ENCODE data around the gene LRRC10B.
A peak's percentile ranks its signal among the peaks of the same experiment; 100 is the strongest.

Gene LRRC10B

DNA sequence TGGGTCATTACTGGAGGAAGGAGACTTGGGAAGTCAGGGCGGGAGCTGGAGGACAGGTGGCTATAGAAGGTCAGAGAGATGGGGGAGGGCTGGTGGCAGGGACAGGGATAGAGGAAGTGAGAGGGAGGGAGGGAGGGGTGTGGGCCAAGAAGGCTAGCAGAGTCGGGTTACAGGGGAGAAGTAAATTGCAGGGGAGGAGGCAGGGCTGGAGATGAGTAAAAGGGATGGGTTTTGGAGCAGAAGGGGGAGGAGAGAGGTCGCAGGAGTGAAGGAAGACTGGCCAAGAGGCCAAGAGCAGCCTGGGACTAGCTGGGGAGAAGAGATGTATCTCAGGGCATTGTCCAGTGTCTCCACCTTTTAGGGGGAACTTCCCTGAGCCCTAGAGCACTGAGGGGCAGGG is 33.0 kb downstream of the LRRC10B start:
- ATAC-seq (no peak), DNase-seq (no peak)
- Mint-ChIP-seq H3K9me3 (no peaks in the 10 kb centered on the region), H3K4me3 (no peak overlapping the region), H3K27ac (no peak overlapping the region), H3K4me1 (no peaks in the 10 kb centered on the region), H3K27me3 (peaks cover 51% of the 10 kb centered on the region)

DNA sequence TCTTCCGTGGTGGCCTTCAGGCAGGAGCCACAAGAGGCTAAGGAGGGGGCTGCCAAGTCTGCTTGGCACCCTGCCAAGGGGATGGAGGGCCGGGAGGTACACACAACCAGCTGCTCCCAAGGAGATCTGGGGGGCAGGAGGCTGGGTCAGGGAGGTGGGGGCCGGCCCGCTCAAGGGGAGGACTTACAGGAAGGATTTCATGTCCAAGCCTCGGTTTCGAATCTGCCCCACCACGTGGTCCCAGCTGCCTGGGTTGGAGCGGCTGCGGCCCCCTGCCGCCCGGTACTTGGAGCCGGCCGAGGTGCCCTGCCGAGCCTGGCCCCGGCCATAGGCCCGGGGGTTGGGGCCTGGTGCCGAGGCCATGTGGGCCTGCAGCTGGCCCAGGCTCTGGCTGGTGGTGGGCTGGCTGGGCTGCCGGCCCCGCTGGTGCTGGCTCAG is 33.5 kb downstream of the LRRC10B start:
- no peaks in the 10 kb centered on the region for H3K4me1 Mint-ChIP-seq
- H3K27me3 Mint-ChIP-seq = peaks cover 51% of the 10 kb centered on the region
- no peak for ATAC-seq
- H3K4me3 Mint-ChIP-seq = no peak overlapping the region
- H3K9me3 Mint-ChIP-seq = no peaks in the 10 kb centered on the region
- H3K27ac Mint-ChIP-seq = no peak overlapping the region
- no peak for DNase-seq

DNA sequence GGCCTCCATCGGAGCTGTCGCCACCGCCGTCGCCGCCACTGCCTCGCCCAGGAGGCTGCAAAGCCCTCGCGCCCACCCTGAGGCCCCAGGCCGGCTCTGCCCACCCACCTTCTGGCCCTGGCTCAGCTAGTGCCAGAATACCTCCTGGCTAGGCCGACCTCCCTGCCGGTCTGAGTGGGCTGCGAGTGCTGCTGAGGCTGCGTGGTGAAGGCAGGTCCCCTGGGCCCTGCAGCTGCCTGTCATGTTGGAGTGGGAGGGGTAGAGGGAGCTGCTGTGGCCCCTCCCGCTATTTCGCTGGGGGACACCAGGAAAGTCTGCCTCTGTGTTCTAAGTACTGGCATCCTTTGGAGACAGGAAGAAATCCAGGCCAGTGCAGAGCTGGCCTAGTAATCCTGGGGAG is 34.2 kb downstream of the LRRC10B start:
- Mint-ChIP-seq H3K27ac (no peak overlapping the region), H3K27me3 (peaks cover 51% of the 10 kb centered on the region), H3K4me1 (no peaks in the 10 kb centered on the region), H3K9me3 (no peaks in the 10 kb centered on the region), H3K4me3 (no peak overlapping the region)
- no peak for DNase-seq
- no peak for ATAC-seq

DNA sequence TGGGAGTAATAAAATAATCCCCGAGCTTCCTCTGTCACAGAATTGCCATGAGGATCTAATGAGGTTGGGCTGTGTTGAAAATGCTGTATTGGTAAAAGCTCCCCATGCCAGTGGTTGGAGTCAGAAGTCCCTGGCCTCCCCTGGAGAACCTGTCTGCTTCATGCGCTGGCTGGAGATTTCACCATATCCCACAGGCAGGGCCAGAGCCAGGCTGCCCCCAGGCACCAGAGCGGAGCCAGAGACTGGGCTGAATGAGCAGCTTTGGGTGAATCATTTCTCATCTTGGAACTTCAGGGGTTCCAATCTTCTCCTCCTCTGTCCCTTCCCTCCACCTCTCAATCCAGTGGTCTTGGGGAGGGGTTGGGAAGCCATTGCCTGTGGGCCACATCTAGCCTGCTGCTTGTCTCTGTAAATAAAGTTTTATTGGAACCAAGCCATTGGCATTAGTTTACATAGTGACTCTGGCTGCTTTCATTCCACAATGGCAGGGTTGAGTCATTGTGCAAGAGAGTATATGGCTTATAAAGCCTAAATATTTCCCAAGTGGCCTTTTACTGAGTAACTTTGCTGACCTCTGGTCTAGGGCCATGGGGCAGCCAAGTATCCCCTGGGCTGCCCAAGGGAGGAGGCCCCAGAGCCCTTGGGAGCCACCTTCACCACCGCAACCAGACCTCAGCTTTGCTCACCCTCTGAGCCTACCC is 35.2 kb downstream of the LRRC10B start:
- no peak for ATAC-seq
- Mint-ChIP-seq H3K9me3 (no peaks in the 10 kb centered on the region), H3K27me3 (peaks cover 53% of the 10 kb centered on the region), H3K4me3 (no peak overlapping the region), H3K27ac (no peak overlapping the region), H3K4me1 (no peaks in the 10 kb centered on the region)
- DNase-seq = no peak

DNA sequence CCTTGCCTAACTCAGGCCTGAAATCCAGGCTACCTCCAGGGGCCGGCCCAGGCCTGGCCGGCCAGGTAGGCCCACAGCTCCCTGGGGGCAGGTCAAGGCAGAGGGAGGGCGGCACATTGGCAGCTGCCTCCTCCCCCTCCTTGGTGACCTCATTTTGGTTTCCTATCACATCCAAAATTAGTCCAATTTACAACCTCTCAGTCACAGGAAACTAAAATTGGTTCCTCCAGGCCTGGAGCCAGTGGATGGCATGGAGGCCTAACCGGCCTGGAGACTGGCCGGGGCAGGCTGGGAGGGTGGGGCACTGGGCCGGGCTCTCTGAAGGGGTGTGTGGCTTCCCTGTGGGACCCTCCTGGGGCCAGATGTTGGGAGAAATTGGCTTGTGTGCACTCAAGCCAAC is 35.9 kb downstream of the LRRC10B start:
- no peak overlapping the region for H3K27ac Mint-ChIP-seq
- H3K27me3 Mint-ChIP-seq = peaks cover 53% of the 10 kb centered on the region
- no peak for ATAC-seq
- no peaks in the 10 kb centered on the region for H3K4me1 Mint-ChIP-seq
- H3K4me3 Mint-ChIP-seq = no peak overlapping the region
- DNase-seq = no peak
- no peaks in the 10 kb centered on the region for H3K9me3 Mint-ChIP-seq

DNA sequence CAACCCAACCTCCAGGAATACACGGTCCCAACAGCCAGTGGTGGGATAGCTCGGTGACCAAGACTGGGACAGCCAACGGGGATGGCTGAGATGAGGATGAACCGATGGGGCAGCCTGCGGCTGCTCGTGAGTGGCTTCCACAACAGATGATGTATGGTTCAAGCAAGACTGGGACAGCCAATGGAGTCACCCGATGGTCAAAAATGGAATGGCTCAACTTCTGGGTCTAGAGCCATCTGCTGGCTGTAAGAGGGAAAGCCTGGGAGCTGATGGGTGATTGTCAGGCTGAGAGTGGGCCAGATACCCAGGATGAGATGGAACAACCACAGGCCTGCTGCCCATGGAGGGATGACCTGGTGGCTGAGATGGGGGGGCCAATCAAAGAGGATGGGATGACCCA is 36.8 kb downstream of the LRRC10B start:
- Mint-ChIP-seq H3K4me1 (no peaks in the 10 kb centered on the region), H3K27me3 (peaks cover 44% of the 10 kb centered on the region), H3K9me3 (no peaks in the 10 kb centered on the region), H3K27ac (peak overlapping the region in 1 of 2 donors; percentile 2), H3K4me3 (no peak overlapping the region)
- DNase-seq (no peak), ATAC-seq (no peak)

DNA sequence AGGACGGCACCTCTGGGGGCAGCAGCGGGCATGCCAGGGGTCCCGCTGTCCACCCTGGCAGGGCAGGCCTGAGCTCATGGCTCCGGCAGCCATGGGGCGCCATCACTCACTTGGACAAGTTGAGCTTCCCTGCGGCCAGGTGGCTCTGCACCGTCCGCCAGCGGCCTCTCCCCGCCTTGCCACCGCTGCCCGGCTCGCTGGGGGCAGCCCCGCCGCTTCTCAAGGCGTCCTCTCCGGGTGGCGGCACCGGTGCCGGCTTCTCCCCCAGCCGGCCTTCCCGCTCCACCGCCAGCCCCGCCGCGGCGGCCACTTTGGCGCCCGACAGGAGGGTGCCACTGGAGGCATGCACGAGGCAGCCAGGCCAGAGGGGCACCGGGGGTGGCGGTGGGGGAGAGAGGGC is 37.4 kb downstream of the LRRC10B start:
- Mint-ChIP-seq H3K4me3 (no peak overlapping the region), H3K9me3 (no peaks in the 10 kb centered on the region), H3K4me1 (no peaks in the 10 kb centered on the region), H3K27ac (no peak overlapping the region), H3K27me3 (peaks cover 44% of the 10 kb centered on the region)
- ATAC-seq (no peak), DNase-seq (no peak)

DNA sequence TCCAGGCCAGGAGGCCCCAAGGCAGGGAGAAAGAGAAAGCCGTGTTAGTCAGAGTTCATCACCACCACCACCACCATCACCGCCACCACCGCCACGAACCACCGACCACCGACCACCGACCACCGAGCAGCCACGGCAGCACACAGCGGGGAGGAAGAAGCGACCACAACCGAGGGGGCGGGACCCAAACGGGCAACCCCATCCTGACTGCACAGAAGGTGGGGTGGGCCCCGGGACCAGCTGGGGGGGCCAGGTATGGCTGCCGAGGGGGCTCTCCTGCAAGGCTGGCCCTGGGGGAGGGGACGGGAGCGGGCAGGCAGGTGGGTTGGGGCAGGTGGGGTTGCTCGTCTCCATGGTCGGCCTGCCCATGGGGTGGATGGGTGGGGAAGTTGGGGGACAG is 38.1 kb downstream of the LRRC10B start:
- H3K27ac Mint-ChIP-seq = no peak overlapping the region
- ATAC-seq (no peak), DNase-seq (peak in 1 of 2 donors; percentile 20)
- peaks cover 44% of the 10 kb centered on the region for H3K27me3 Mint-ChIP-seq
- H3K9me3 Mint-ChIP-seq = no peaks in the 10 kb centered on the region
- H3K4me3 Mint-ChIP-seq = no peak overlapping the region
- H3K4me1 Mint-ChIP-seq = no peaks in the 10 kb centered on the region

DNA sequence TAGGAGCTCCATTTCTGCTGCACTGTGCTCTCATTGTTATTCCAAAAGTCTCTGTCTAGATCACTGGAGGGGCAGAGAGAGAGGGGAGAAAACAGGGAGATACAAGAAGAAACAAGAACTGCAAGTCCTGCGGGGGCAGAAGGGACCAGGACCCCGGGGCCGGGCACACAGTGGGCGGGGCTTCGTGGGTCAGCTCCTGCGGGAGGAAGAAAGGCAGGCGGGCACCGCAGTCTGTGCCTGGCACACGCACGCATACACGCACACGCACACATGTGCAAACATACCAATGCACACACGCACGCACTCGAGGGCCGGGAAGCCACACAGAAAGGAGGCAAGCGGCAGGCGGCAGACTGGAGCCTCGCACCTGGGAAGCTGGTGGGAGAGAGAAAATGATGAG is 38.7 kb downstream of the LRRC10B start:
- Mint-ChIP-seq H3K4me3 (no peak overlapping the region), H3K9me3 (no peaks in the 10 kb centered on the region), H3K27ac (no peak overlapping the region), H3K4me1 (no peaks in the 10 kb centered on the region), H3K27me3 (peaks cover 42% of the 10 kb centered on the region)
- DNase-seq (no peak), ATAC-seq (no peak)

DNA sequence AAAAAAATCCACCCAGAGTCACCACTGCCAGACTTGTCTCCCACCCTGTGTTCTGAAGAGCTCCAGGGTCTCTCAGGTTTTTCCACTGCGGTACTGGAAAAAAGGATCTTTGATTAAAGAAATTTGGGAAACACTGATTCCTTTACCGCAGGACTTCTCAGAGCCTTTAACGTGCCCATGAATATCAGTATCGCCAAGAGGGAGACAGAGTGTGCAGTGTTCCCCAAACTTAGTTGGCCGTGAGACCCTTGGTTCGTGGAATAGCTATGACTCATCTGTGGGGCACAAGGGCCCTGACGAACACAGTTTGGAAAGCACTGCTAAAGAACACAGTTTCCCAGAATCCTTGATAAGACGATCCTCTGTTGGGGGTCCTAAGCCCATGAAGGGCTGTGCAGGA is 40.6 kb downstream of the LRRC10B start:
- DNase-seq = no peak
- peaks cover 12% of the 10 kb centered on the region for H3K4me1 Mint-ChIP-seq
- H3K9me3 Mint-ChIP-seq = no peaks in the 10 kb centered on the region
- ATAC-seq = no peak
- no peak overlapping the region for H3K27ac Mint-ChIP-seq
- H3K4me3 Mint-ChIP-seq = no peak overlapping the region
- H3K27me3 Mint-ChIP-seq = peaks cover 59% of the 10 kb centered on the region

DNA sequence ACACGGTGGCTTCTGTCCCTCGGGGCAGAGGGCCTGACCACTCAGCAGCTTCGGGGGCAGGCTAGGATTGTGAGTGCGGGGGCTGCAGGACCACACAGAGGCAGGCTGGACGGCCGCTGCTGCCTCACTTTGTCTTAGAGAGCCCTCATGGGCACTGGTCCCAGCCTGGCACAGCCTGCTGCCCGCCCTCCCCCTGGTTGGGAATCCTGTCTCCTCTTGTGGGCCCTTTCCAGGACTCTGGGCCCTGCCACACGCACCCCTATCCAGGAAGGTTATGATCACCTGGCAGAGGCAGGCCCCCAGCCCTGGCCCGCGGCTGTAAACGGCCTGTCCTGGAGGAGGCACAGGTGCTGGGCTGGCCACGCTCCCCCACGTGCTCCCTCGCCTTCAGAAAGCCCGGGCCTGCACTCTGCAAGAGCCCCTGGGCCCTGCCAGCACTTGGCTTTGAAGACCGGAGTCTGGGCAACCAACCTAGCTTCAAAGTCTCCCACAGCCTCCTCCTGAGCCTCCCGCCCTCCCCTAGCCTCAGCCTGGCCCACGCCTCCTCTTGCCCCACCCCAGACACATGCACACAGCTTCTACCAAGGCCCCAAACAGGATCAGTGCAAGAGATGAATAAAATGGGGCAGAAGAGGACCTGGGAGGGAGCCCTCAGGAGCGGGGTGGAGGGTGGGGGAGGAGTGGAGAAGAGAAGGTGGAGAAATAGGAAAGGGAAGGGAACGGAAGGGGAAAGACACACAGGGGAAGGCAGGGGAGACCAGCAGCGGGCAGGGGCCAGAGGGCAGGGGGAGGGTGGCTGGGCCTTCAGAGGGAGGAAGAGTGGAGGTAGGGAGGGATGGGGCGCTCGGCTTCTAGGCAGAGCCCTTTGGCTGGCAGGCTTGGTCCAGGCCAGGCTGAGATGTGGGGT is 41.4 kb downstream of the LRRC10B start:
- H3K9me3 Mint-ChIP-seq = no peaks in the 10 kb centered on the region
- no peak for ATAC-seq
- peaks cover 18% of the 10 kb centered on the region for H3K4me1 Mint-ChIP-seq
- no peak for DNase-seq
- no peak overlapping the region for H3K4me3 Mint-ChIP-seq
- H3K27ac Mint-ChIP-seq = no peak overlapping the region
- peaks cover 64% of the 10 kb centered on the region for H3K27me3 Mint-ChIP-seq

DNA sequence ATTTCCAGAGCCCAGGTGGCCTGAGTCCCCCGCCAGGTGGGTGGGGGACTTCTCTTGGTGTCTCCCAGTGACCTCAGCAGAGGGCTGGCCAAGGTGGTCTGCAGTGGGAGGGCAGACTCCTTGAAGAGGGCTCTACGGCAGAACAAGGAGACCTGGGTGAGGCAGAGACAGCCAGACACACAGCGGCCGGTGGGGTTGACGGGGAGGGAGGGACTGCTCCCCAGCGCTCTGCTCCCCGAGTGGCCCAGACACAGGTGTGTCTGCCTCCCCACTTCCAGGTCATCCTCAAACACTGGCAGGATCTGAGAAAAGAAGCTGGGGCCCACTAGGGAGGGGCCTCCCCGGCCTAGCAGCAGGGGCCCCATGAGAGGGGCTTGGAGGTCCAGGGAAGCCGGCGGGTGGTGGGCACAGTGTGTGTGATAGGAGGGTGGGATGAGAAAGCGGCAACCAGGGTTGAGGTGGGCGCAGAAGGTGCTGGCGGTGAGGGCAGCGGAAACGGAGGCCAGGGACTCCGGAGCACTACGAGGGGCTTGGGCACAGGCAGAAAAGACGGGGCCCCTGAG is 42.2 kb downstream of the LRRC10B start:
- H3K4me3 Mint-ChIP-seq = no peak overlapping the region
- no peak for ATAC-seq

DNA sequence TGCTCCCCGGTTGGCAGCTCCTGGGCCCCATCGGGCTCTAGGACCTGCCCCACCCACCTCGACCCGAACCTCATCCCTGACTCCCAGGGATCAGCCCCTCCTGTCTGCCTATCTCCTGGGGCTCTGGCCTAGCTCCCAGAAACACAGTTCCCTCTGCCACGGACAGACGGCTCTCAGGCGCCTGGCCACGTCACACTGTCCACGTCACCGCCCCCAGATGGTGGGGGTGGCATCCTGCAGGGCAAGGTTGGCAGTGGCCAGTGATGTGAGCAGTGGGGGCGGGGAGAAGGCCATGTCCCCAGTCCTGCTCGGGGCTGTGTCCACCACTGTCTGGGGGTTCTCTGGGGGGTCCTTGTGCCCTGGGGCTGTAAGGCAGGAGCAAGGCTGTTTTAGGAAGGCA is 43.1 kb downstream of the LRRC10B start:
- Mint-ChIP-seq H3K4me3 (no peak overlapping the region), H3K27ac (no peak overlapping the region), H3K27me3 (peaks cover 71% of the 10 kb centered on the region), H3K9me3 (no peaks in the 10 kb centered on the region), H3K4me1 (peaks cover 22% of the 10 kb centered on the region)
- ATAC-seq = no peak
- DNase-seq = no peak

More for the DNA sequence above, 42.2 kb downstream of the LRRC10B start:
- Mint-ChIP-seq H3K27ac (peak overlapping the region in 1 of 2 donors; percentile 57), H3K27me3 (peaks cover 64% of the 10 kb centered on the region), H3K4me1 (peaks cover 18% of the 10 kb centered on the region), H3K9me3 (no peaks in the 10 kb centered on the region)
- DNase-seq = no peak

DNA sequence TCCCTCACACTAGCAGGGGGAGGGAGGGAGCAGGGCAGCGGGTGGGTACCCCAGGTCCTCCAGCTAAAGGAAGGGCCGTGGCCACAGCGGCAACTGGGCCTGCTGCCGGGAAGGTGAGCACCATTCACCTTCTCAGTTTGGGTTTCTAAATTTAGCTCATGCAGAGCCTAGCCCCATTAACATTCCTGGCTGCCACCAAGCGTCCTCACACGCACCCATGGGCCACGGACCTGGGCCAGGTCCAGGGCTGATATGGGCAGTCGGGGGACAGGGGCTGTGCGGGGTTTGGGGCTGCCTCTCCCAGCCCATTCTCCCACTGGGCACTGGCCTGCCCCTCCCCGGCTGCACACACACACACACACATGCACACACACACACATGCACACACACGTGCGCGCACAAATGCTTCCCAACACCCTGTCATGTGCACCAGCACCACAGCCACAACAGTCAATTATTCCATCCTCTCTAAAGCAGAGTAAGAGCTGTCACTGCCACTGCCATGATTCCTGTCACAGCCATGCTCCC is 43.6 kb downstream of the LRRC10B start:
- H3K27ac Mint-ChIP-seq = no peak overlapping the region
- H3K9me3 Mint-ChIP-seq = no peaks in the 10 kb centered on the region
- peaks cover 77% of the 10 kb centered on the region for H3K27me3 Mint-ChIP-seq
- ATAC-seq (no peak), DNase-seq (no peak)
- H3K4me3 Mint-ChIP-seq = no peak overlapping the region
- peaks cover 23% of the 10 kb centered on the region for H3K4me1 Mint-ChIP-seq

DNA sequence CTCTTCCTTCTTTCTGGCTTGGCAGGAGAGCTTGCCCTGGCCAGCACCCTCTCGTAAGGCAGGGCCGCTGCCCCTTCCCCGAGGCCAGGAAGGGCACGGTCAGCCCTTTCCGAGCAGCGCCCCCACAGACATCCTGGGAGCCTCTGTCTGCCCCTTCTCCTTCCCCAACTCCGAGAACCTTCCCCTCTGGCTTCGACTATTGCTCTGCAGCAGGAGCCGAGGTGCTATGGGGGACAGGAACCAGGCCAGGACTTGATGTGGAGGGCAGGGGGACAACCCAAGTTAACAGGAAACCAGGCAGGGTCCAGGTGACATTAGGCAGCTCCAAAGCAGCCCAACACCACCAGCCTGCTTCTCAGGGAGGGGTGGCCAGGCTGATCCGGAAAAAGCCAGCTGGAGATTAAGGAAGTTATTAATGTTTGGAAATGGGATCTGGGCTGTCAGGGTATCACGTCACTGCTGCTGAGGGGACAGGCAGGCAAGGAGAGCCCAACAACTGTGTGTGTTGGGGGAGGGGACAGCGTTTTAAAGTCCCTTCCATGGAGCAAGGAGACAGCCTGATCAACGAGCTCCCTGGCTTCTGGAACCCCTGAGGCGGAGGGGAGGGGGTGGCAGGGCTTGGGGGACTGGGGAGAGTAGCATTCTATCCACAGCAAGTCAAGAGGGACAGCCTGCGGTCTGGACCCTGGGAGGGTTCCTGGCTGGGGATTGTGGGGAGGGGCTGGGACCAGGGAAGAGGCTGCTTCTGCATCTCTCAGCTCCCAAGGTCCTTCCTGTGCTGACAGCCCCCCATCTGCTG is 45.0 kb downstream of the LRRC10B start:
- Mint-ChIP-seq H3K27ac (no peak overlapping the region), H3K4me3 (no peak overlapping the region), H3K4me1 (peaks cover 23% of the 10 kb centered on the region), H3K27me3 (peaks cover 82% of the 10 kb centered on the region), H3K9me3 (no peaks in the 10 kb centered on the region)
- no peak for DNase-seq
- ATAC-seq = no peak
